Measurements from ENCODE around the gene AMBRA1. TPM values are rescaled to one million over a fixed set of nuclear protein-coding genes. Genes with fewer than 3 reads are reported as not detected.

Gene AMBRA1, protein sequence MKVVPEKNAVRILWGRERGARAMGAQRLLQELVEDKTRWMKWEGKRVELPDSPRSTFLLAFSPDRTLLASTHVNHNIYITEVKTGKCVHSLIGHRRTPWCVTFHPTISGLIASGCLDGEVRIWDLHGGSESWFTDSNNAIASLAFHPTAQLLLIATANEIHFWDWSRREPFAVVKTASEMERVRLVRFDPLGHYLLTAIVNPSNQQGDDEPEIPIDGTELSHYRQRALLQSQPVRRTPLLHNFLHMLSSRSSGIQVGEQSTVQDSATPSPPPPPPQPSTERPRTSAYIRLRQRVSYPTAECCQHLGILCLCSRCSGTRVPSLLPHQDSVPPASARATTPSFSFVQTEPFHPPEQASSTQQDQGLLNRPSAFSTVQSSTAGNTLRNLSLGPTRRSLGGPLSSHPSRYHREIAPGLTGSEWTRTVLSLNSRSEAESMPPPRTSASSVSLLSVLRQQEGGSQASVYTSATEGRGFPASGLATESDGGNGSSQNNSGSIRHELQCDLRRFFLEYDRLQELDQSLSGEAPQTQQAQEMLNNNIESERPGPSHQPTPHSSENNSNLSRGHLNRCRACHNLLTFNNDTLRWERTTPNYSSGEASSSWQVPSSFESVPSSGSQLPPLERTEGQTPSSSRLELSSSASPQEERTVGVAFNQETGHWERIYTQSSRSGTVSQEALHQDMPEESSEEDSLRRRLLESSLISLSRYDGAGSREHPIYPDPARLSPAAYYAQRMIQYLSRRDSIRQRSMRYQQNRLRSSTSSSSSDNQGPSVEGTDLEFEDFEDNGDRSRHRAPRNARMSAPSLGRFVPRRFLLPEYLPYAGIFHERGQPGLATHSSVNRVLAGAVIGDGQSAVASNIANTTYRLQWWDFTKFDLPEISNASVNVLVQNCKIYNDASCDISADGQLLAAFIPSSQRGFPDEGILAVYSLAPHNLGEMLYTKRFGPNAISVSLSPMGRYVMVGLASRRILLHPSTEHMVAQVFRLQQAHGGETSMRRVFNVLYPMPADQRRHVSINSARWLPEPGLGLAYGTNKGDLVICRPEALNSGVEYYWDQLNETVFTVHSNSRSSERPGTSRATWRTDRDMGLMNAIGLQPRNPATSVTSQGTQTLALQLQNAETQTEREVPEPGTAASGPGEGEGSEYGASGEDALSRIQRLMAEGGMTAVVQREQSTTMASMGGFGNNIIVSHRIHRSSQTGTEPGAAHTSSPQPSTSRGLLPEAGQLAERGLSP (N-terminal part only)
- 10.6 and 25.9 TPM in 2 replicates for total RNA-seq

DNA sequence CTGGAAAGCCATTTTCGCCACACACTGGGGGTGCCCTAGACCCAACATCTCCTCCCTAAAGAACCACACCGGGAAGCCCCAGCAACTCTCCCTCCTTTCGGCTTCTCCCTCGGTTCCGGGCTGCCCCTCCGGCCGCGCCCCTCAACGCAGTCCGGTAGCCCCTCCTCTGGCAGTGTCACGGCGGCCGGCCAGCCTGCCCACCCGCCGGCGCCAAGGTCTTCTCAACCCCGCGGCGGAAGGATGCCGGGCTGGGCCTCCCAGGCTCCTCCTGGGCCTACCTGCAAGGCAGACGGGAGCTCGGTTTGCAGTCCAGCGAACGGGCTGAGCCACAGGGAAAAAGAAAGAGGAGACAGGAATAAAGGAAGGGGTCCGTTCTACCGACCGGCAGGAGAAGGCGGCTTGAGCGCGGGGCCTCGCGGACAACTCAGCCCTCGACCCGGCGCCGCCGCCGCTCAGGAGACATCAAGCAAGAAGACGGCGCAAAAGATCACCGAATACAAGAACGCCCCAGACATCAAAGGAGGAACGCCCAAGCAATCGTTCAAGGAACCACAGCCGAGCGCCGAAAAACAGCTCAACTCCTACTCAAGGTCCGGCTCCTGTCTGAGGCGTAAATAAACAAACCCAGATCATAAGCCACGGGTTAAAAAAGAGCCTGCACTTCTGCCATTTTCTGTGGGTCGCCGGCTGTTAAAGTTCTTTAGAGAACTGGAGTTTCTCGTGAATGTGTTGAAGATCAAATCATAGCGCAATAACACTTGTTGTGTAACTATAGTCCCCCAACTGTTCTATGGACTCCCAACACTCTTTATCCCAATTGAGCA, at the start of gene AMBRA1:
Gene AMBRA1 (minus strand): TSS at position 474 of the 824 bp plus-strand sequence. CDS start 45,643 bp downstream, outside the sequence.

DNA sequence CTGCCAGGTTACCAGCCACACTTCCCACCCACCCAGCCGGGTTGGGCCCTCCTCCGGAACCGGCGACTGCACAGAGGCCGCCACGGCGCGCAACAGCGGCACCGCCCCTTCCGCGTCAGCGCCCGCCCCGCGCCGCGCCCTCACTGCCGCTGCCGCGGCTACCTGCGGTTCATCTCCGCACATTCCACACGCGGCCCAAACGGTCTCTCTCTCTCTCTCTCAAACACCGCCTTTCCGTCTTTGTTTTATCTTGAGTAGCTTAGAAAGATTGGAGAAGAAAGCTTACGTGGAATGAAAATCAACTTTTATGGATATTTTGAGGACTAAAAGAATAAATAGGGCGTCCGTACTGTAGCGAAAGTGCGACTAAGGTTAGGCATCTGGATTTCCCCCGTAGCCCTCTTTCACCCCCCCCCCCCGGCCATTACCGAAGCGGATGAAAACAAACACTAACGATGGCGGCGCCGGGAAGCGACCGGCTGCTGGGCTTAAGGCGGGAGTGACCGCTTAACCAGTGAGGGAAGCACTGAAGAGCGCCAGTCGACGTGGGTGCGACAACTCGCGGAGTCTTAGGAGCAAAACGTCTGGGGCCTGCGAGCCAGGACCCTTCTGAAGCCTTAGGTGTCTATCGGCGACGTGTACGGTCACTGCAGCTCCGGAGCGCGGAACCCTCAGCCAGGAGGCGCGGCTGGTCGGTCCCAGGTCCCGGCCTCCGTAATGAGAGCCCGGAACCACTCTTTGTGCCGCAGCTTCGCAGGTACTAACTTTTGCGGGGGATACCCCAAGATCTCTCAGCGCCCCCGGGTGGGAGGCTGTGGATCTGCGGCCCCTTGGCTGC, 23.5 kb upstream of the AMBRA1 start, which contains the start of the genes ATG13 and HARBI1:
Gene ATG13 (plus strand): TSS at position 420 of the 838 bp plus-strand sequence. CDS start 26,739 bp downstream, outside the sequence.
Gene HARBI1 (minus strand): TSS at position 94 of the 838 bp plus-strand sequence. CDS start 990 bp downstream, outside the sequence.

DNA sequence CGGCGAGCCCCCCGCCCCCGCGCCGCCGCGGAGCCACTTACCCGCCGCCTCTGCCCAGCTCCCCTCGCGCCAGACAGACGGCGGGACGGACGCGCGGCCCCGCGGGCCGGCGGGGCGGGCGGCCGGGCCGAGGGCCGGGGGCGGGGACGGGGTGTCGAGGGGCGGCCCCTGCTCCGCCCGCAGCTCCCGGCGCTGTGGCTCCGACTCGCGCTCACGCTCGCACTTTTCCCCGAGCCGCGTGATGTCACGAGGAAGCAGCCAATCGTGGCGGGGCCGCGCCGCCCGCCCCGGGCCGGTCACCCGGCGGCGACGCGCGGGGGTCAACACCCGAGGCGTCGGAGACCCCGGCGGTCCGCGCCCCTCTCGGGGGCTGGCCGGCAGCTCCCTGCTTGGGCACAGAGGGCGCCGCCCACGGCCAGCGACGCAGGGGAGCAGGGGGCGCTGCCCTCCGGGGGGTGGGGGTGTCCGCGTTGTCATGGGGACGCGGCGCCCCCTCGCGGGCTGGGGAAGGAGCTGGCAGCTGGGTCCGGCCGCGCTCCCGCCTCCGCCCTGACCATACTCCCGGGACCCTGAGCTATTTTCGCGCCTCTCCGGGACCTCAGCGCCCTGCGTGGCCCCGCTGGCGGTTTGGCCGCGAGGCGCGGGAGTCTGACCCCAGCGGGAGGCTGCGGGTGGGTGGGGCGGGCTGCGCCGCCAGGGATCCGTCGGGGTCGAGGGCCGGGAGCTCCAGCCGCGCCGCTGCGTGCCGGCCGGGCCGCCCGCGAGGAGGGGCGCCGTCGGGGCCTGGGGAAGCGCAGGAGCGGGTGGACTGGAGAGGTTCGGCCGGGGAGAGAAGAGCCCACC, 202.0 kb downstream of the AMBRA1 start, which contains the start of gene CHRM4:
Gene CHRM4 (minus strand): TSS at position 199 of the 843 bp plus-strand sequence. CDS start 5,219 bp downstream, outside the sequence.

DNA sequence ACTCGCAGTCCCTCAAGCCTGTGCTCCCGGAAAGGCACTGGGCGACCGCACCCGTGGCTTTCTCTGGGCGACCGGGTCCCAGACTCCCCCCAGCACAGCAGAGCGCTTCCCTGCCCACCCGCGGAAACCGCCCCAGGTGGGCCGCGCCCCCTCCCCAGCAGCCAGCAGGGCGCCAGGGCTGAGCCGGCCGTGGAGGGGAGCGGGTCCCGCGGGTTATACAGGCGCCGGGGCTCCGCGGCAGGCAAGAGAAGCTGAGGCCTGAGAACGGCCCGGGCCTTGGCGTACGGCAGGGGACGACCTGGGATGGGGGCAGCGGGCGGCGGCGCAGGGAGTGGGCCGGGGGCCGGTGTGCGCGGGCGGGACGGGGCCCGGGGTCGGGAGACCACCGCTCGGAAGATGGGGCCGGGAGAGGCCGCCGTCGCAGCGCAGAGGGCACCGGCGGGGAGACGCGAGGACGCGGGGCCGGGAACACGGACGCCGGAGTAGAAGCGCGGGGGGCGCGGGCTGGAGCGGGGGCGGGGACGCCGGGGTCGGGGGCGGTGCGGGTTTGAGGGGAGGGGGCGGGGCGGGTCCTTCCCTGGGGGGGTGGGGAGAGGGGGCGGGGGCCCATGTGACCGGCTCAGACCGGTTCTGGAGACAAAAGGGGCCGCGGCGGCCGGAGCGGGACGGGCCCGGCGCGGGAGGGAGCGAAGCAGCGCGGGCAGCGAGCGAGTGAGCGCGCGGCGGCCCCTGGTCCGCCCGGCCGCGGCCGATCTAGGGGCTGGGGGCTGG, 212.6 kb downstream of the AMBRA1 start, which contains the start of gene MDK:
Gene MDK (plus strand): TSS at position 622 of the 771 bp plus-strand sequence. CDS start 389 bp downstream, outside the sequence.

DNA sequence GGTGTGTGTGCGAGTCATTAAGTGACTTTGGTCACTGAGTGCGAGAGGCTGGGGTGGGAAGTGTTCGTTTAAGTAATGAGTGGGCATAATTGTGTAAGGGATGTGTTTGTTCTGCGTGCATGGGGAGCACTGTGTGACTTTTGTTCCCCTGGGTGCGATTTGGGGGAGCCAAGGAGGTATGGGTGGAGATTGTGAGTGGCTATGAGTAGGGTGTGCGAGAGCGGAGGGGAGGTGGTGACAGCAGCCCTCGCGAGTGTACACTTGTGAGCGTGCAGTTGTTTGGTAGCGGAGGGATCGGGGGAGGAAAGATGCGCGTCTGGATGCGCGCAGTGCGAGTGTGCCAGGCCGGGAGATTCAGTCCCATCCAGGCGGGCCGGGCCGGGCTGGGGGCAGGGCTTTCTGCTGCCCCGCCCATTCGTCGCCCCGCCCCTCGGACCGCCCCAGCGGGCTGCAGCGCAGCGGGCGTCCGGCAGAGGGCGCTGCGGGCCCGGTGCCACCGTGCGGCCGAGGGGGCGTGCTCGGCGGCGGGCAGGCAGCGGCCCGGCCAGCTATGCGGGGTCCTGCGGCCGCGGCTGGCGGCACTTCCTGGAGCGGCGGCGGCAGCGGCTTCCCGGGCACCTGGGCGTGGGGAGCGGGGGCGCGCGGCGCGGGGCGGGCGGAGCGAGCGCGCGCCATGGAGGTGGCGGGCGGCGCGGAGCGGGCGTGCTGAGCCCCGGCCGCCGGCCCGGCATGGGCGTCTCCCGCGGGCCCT, 246.8 kb downstream of the AMBRA1 start, which contains the start of gene DGKZ:
Gene DGKZ (plus strand): TSS at position 578 of the 751 bp plus-strand sequence. CDS start 197 bp downstream, outside the sequence.

Other genes with a start within 250 kb of the AMBRA1 start
- gene DGKZ, start 246.6 kb downstream of the AMBRA1 start, total RNA-seq = 39.0 and 78.5 TPM in 2 replicates
- gene MDK, start 212.4 kb downstream of the AMBRA1 start, total RNA-seq = 11.3 and 33.0 TPM in 2 replicates
- gene CHRM4, start 202.2 kb downstream of the AMBRA1 start, total RNA-seq = under 0.01 TPM in 1 of 2 replicates, not detected in the other
- gene HARBI1, start 23.2 kb upstream of the AMBRA1 start, total RNA-seq = 9.6 and 14.0 TPM in 2 replicates
- 54.7 and 75.3 TPM in 2 replicates for gene ATG13, start 23.5 kb upstream of the AMBRA1 start, total RNA-seq
- gene ARHGAP1, start 106.6 kb upstream of the AMBRA1 start, total RNA-seq = 17.4 and 49.9 TPM in 2 replicates
- 11.3 and 13.5 TPM in 2 replicates for gene ZNF408, start 107.0 kb upstream of the AMBRA1 start, total RNA-seq
- gene F2, start 125.2 kb upstream of the AMBRA1 start, total RNA-seq = under 0.01 and 0.07 TPM in 2 replicates

All from nasal cavity respiratory epithelium epithelial cell of viscerocranial mucosa (primary cell).